Mesenchymal stem cell (in vitro differentiated cells and primary cell): ENCODE measurements around the gene PTPN22.

Experiments used
- DNase-seq: peaks from one replicate; pipeline ENCODE4 v3.0.0-alpha.2; 2013
- H2AFZ ChIP-seq: one replicate; pipeline ENCODE4 v1.6.1; 2013; ENCODE audit warnings: low read depth, mild to moderate bottlenecking, control low read depth, inconsistent platforms, low read length, moderate library complexity
- H2AK5ac ChIP-seq: 2 replicates; pipeline ENCODE4 v1.6.1; 2013; ENCODE audit warnings: low read length, moderate library complexity, mild to moderate bottlenecking, inconsistent platforms; ENCODE audit not compliant: severe bottlenecking
- H2BK120ac ChIP-seq: one replicate; pipeline ENCODE4 v1.6.1; 2013; ENCODE audit warnings: low read depth, mild to moderate bottlenecking, inconsistent platforms, low read length, moderate library complexity
- H2BK12ac ChIP-seq, 2 experiments: one replicate each; pipeline ENCODE4 v1.6.1; 2013; ENCODE audit warnings: inconsistent platforms in 2 of 2, low read length in 2 of 2, mild to moderate bottlenecking in 2 of 2, moderate library complexity in 2 of 2, control low read depth in 1 of 2
- H2BK15ac ChIP-seq: one replicate; pipeline ENCODE4 v1.6.1; 2013; ENCODE audit warnings: mild to moderate bottlenecking, low read depth, inconsistent platforms; ENCODE audit not compliant: poor library complexity, severe bottlenecking
- H2BK5ac ChIP-seq: 2 replicates; pipeline ENCODE4 v1.6.1; 2013; ENCODE audit warnings: low read depth, mild to moderate bottlenecking, low read length, control low read depth, inconsistent platforms; ENCODE audit not compliant: poor library complexity, severe bottlenecking
- H3K14ac ChIP-seq, 2 experiments: one replicate each; pipeline ENCODE4 v1.6.1; 2013; ENCODE audit warnings: inconsistent platforms in 2 of 2, low read length in 2 of 2, control low read depth in 1 of 2, mild to moderate bottlenecking in 1 of 2, moderate library complexity in 1 of 2
- H3K18ac ChIP-seq, 2 experiments: one replicate each; pipeline ENCODE4 v1.6.1; 2013; ENCODE audit warnings: inconsistent platforms in 2 of 2, low read length in 2 of 2, control low read depth in 1 of 2, low read depth in 1 of 2, mild to moderate bottlenecking in 1 of 2
- H3K23ac ChIP-seq, 2 experiments: one replicate each; pipeline ENCODE4 v1.6.1; 2013; ENCODE audit warnings: inconsistent platforms in 2 of 2, low read length in 2 of 2, mild to moderate bottlenecking in 2 of 2, moderate library complexity in 2 of 2, control low read depth in 1 of 2
- H3K27ac ChIP-seq: 2 replicates; pipeline ENCODE4 v1.5.1; 2013; ENCODE audit warnings: mild to moderate bottlenecking, moderate library complexity, low read length, control low read depth, inconsistent platforms; ENCODE audit not compliant: poor library complexity, severe bottlenecking
- H3K27me3 ChIP-seq, 2 experiments: 2 replicates each; pipeline versions ENCODE4 v1.6.1 to v1.7.0; 2013; ENCODE audit warnings: low read length in 2 of 2, mild to moderate bottlenecking in 2 of 2, moderate library complexity in 2 of 2, control low read depth in 1 of 2, inconsistent platforms in 1 of 2; ENCODE audit not compliant: control insufficient read depth in 1 of 2, insufficient read depth in 1 of 2
- H3K36me3 ChIP-seq, 2 experiments: 2 replicates each; pipeline versions ENCODE4 v1.6.1 to v1.7.0; 2013; ENCODE audit warnings: low read length in 2 of 2, control low read depth in 1 of 2, inconsistent platforms in 1 of 2, low read depth in 1 of 2, mild to moderate bottlenecking in 1 of 2; ENCODE audit not compliant: insufficient read depth in 2 of 2, control insufficient read depth in 1 of 2
- H3K4ac ChIP-seq, 2 experiments: one replicate each; pipeline ENCODE4 v1.6.1; 2013; ENCODE audit warnings: inconsistent platforms in 2 of 2, low read length in 2 of 2, mild to moderate bottlenecking in 2 of 2, moderate library complexity in 2 of 2, control low read depth in 1 of 2, low read depth in 1 of 2
- H3K4me1 ChIP-seq: 2 replicates; pipeline ENCODE4 v1.6.1; 2013; ENCODE audit warnings: low read depth, low read length, control low read depth; ENCODE audit not compliant: control insufficient read depth, insufficient read depth
- H3K4me2 ChIP-seq: 2 replicates; pipeline ENCODE4 v1.6.1; 2013; ENCODE audit warnings: low read length, mild to moderate bottlenecking, inconsistent platforms; ENCODE audit not compliant: poor library complexity, severe bottlenecking
- H3K4me3 ChIP-seq, 2 experiments: 2 replicates each; pipeline versions ENCODE4 v1.5.1 to v1.7.0; 2013; ENCODE audit warnings: low read length in 2 of 2, mild to moderate bottlenecking in 2 of 2, control low read depth in 1 of 2, low read depth in 1 of 2; ENCODE audit not compliant: insufficient read depth in 1 of 2
- H3K79me1 ChIP-seq: replicated peaks from 2 replicates; pipeline ENCODE4 v1.6.1; 2013; ENCODE audit warnings: mild to moderate bottlenecking, control low read depth, low read length, inconsistent platforms; ENCODE audit not compliant: poor library complexity, severe bottlenecking
- H3K9ac ChIP-seq: 2 replicates; pipeline ENCODE4 v1.7.0; 2013; ENCODE audit warnings: mild to moderate bottlenecking, low read length, moderate library complexity
- H3K9me3 ChIP-seq: 2 replicates; pipeline ENCODE4 v1.7.0; 2013; ENCODE audit warnings: mild to moderate bottlenecking, low read length; ENCODE audit not compliant: control insufficient read depth
- H4K8ac ChIP-seq: one replicate; pipeline ENCODE4 v1.6.1; 2013; ENCODE audit warnings: inconsistent platforms, mild to moderate bottlenecking, low read length, moderate library complexity
- H4K91ac ChIP-seq: one replicate; pipeline ENCODE4 v1.6.1; 2013; ENCODE audit warnings: mild to moderate bottlenecking, low read length, inconsistent platforms
- WGBS: methylation state at CpG from one replicate; pipeline ENCODE4 v1.1.7; 2013; ENCODE audit warnings: mixed read lengths; 5-methylcytosine and 5-hydroxymethylcytosine counted together

The PTPN22 gene

DNA sequence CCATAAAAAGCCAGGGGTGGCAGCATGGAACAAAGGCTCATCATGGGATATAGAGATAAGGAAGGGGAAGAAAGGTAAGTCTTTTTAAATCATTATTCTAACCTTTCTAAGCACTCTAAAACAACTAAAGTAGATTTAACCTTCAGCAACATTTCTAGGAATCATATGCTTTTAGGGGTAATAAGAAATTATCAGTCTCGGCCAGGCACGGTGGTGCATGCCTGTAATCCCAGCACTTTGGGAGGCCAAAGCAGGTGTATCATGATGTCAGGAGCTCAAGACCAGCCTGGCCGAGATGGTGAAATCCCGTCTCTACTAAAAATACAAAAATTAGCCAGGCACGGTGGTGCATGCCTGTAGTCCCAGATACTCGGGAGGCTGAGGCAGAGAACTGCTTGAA, 92.0 kb downstream of the PTPN22 start:
- Histone ChIP-seq H2BK15ac (no peak overlapping the region), H3K9me3 (no peaks in the 10 kb centered on the region), H3K4me1 (no peaks in the 10 kb centered on the region), H3K36me3 (peaks cover 8 to 23% of the 10 kb centered on the region in 2 experiments), H4K91ac (no peak overlapping the region), H3K23ac (no peak overlapping the region), H2BK5ac (no peak overlapping the region), H2AFZ (no peak overlapping the region), H3K4ac (no peak overlapping the region), H4K8ac (no peak overlapping the region), H2AK5ac (no peak overlapping the region), H3K9ac (no peak overlapping the region), H3K18ac (no peak overlapping the region), H2BK12ac (no peak overlapping the region), H2BK120ac (no peak overlapping the region), H3K79me1 (peaks cover 23% of the 10 kb centered on the region), H3K4me2 (no peak overlapping the region), H3K14ac (no peak overlapping the region), H3K4me3 (no peak overlapping the region), H3K27ac (no peak overlapping the region), H3K27me3 (no peaks in the 10 kb centered on the region)
- DNase-seq, result no peak
- WGBS, result 98% methylated on average over 6 of the region's 6 CpGs

DNA sequence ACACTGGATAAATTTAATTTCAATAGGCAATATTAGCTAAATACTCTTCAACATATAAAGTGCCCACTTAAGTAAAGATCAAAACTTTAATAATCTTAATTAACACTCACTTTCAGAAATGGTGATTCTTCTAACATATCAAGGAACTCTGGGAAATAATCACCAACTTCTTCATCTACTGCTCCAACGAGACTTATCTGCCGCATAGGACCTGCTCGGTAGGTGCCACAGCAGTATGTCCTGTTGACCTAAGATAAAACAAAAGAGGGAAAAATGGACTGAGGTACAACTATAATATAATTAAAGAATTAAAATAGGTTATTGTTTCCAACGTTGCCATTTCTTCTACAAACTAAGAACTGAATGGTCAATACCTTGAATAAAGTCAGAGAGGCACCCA, 94.0 kb downstream of the PTPN22 start:
- no peak overlapping the region for H4K91ac ChIP-seq
- H2BK5ac ChIP-seq, result no peak overlapping the region
- no peak overlapping the region for H2BK12ac ChIP-seq
- no peak overlapping the region for H2AFZ ChIP-seq
- H3K36me3 ChIP-seq, result peaks cover 10 to 21% of the 10 kb centered on the region in 2 experiments
- H3K4me3 ChIP-seq, result no peak overlapping the region
- no peak overlapping the region for H3K4me2 ChIP-seq
- no peak overlapping the region for H2BK120ac ChIP-seq
- no CpG with 5 or more reads among the region's 4 CpGs for WGBS
- DNase-seq, result no peak
- H3K9me3 ChIP-seq, result no peaks in the 10 kb centered on the region
- H3K23ac ChIP-seq, result no peak overlapping the region
- no peak overlapping the region for H3K4ac ChIP-seq
- H3K27me3 ChIP-seq, result no peaks in the 10 kb centered on the region
- H3K27ac ChIP-seq, result no peak overlapping the region
- no peak overlapping the region for H3K14ac ChIP-seq
- no peak overlapping the region for H4K8ac ChIP-seq
- H3K18ac ChIP-seq, result no peak overlapping the region
- H2AK5ac ChIP-seq, result no peak overlapping the region
- no peaks in the 10 kb centered on the region for H3K4me1 ChIP-seq
- H2BK15ac ChIP-seq, result no peak overlapping the region
- no peak overlapping the region for H3K9ac ChIP-seq
- peaks cover 19% of the 10 kb centered on the region for H3K79me1 ChIP-seq

- H4K91ac ChIP-seq, result no peak overlapping the region
- 100% methylated on average over 1 of the region's 1 CpG for WGBS
- no peak overlapping the region for H2AFZ ChIP-seq
- no peaks in the 10 kb centered on the region for H3K4me1 ChIP-seq
- no peak overlapping the region for H3K18ac ChIP-seq
- no peak overlapping the region for H3K27ac ChIP-seq
- peaks cover 4 to 37% of the 10 kb centered on the region in 2 experiments for H3K36me3 ChIP-seq
- H3K4me3 ChIP-seq, result no peak overlapping the region
- no peak overlapping the region for H3K14ac ChIP-seq
- no peak overlapping the region for H2AK5ac ChIP-seq
- H3K9ac ChIP-seq, result no peak overlapping the region
- no peak for DNase-seq
- H2BK120ac ChIP-seq, result no peak overlapping the region
- no peak overlapping the region for H3K4me2 ChIP-seq
- no peak overlapping the region for H2BK5ac ChIP-seq
- H3K23ac ChIP-seq, result no peak overlapping the region
- no peaks in the 10 kb centered on the region for H3K9me3 ChIP-seq
- peaks cover 15% of the 10 kb centered on the region for H3K79me1 ChIP-seq
- H3K4ac ChIP-seq, result no peak overlapping the region
- H3K27me3 ChIP-seq, result no peaks in the 10 kb centered on the region
- no peak overlapping the region for H2BK12ac ChIP-seq
- H4K8ac ChIP-seq, result no peak overlapping the region
- H2BK15ac ChIP-seq, result no peak overlapping the region
Measured at GRCh38 chr1:113770031-113770430, 101.5 kb downstream of the PTPN22 start.

GRCh38 chr1:113769601-113769970, 101.9 kb downstream of the PTPN22 start:
- Histone ChIP-seq H3K4ac (no peak overlapping the region), H2AK5ac (no peak overlapping the region), H2BK120ac (no peak overlapping the region), H3K36me3 (peaks cover 3 to 42% of the 10 kb centered on the region in 2 experiments), H3K18ac (no peak overlapping the region), H3K9me3 (no peaks in the 10 kb centered on the region), H4K8ac (no peak overlapping the region), H2BK12ac (no peak overlapping the region), H3K4me3 (no peak overlapping the region), H3K23ac (no peak overlapping the region), H4K91ac (no peak overlapping the region), H3K27ac (no peak overlapping the region), H2BK15ac (no peak overlapping the region), H2AFZ (no peak overlapping the region), H3K4me2 (no peak overlapping the region), H3K14ac (no peak overlapping the region), H3K79me1 (peaks cover 14% of the 10 kb centered on the region), H2BK5ac (no peak overlapping the region), H3K4me1 (no peaks in the 10 kb centered on the region), H3K27me3 (no peaks in the 10 kb centered on the region), H3K9ac (no peak overlapping the region)
- DNase-seq, result no peak
